K562 (cell line): Measurements from ENCODE around the gene PRPSAP1. TPM values are rescaled to one million over a fixed set of nuclear protein-coding genes. Genes with fewer than 3 reads are reported as not detected.
A peak's percentile ranks its signal among the peaks of the same experiment; 100 is the strongest.

Experiments
- BDP1 ChIP-seq: IDR thresholded peaks from 3 replicates; pipeline ENCODE4 v1.6.1; 2011; ENCODE audit not compliant: insufficient read length, insufficient read depth
- BRD9 ChIP-seq: fragments of 450-650 bp; IDR thresholded peaks from 2 replicates; pipeline ENCODE4 v1.6.1; 2018; ENCODE audit warnings: low read depth; ENCODE audit not compliant: partially characterized antibody
- ETV1 ChIP-seq: fragments of 450-650 bp; conservative IDR thresholded peaks from 2 replicates; pipeline ENCODE4 v1.6.1; 2016; ENCODE audit warnings: missing genetic modification characterization, control low read depth, low read depth, missing compliant biosample characterization
- HCFC1 ChIP-seq: IDR thresholded peaks from 2 replicates; pipeline ENCODE4 v1.6.1; 2012; ENCODE audit warnings: low read depth, low read length, improper control_type of control experiment
- HIVEP1 ChIP-seq: fragments of 250-450 bp; sonication (Bioruptor Pico); IDR thresholded peaks from 2 replicates; pipeline ENCODE4 v1.4.0; 2020; ENCODE audit warnings: mild to moderate bottlenecking
- KLF13 ChIP-seq: fragments of 450-650 bp; IDR thresholded peaks from 2 replicates; pipeline ENCODE4 v1.6.1; 2016; ENCODE audit warnings: missing genetic modification characterization, low read depth, mild to moderate bottlenecking, missing compliant biosample characterization, moderate library complexity, borderline replicate concordance
- MXI1 ChIP-seq: IDR thresholded peaks from 2 replicates; pipeline ENCODE4 v1.6.1; 2011; ENCODE audit warnings: low read depth, mild to moderate bottlenecking, improper control_type of control experiment, low read length
- NCOA2 ChIP-seq, 2 experiments: fragments of 450-650 bp; IDR thresholded peaks; 2 replicates each; pipeline ENCODE4 v1.6.1; 2018; ENCODE audit warnings: mild to moderate bottlenecking in 2 of 2, moderate library complexity in 1 of 2; ENCODE audit not compliant: partially characterized antibody in 2 of 2
- NONO ChIP-seq, 2 experiments: fragments of 200-400 bp in 1 of 2; fragments of 450-650 bp in 1 of 2; formaldehyde crosslinking in 1 of 2; IDR thresholded peaks; 2 replicates each; pipeline ENCODE4 v1.6.1; 2017; ENCODE audit warnings: low read depth in 2 of 2, mild to moderate bottlenecking in 2 of 2, moderate library complexity in 2 of 2, low read length in 1 of 2
- NR1H2 ChIP-seq: sonication (generic); formaldehyde crosslinking; IDR thresholded peaks from 2 replicates; pipeline ENCODE4 v1.4.0; 2020; ENCODE audit warnings: mild to moderate bottlenecking, missing genetic modification reagents
- PHF21A ChIP-seq: fragments of 450-650 bp; IDR thresholded peaks from 2 replicates; pipeline ENCODE4 v1.6.1; 2017; ENCODE audit warnings: low read depth, borderline replicate concordance
- RFX5 ChIP-seq: IDR thresholded peaks from 2 replicates; pipeline ENCODE4 v1.6.1; 2011; ENCODE audit warnings: low read depth, mild to moderate bottlenecking, improper control_type of control experiment, low read length
- SOX6 ChIP-seq: fragments of 450-650 bp; IDR thresholded peaks from 2 replicates; pipeline ENCODE4 v1.6.1; 2014; ENCODE audit warnings: mild to moderate bottlenecking
- SP2 ChIP-seq: IDR thresholded peaks from 2 replicates; pipeline ENCODE4 v1.6.1; 2011; ENCODE audit warnings: mild to moderate bottlenecking, low read depth, low read length, moderate library complexity; ENCODE audit not compliant: poor library complexity, severe bottlenecking; ENCODE audit errors: extremely low read depth
- SREBF1 ChIP-seq: fragments of 150-350 bp; IDR thresholded peaks from 2 replicates; pipeline ENCODE4 v1.6.1; 2014; ENCODE audit warnings: antibody characterized with exemption, low read depth, low read length, borderline replicate concordance
- SUPT5H ChIP-seq: fragments of 450-650 bp; IDR thresholded peaks from 2 replicates; pipeline ENCODE4 v1.6.1; 2016
- TAF1 ChIP-seq: IDR thresholded peaks from 2 replicates; pipeline ENCODE4 v1.6.1; 2011; ENCODE audit warnings: mild to moderate bottlenecking, low read length, moderate library complexity; ENCODE audit not compliant: insufficient read depth, control insufficient read depth, severe bottlenecking; ENCODE audit errors: extremely low read depth
- TOE1 ChIP-seq, 2 experiments: fragments of 450-650 bp in 1 of 2; sonication (generic) in 1 of 2; formaldehyde crosslinking in 1 of 2; IDR thresholded peaks; 2 replicates each; pipeline versions ENCODE4 v1.7.1 to v1.8.0; 2016 to 2022; ENCODE audit warnings: borderline replicate concordance in 2 of 2, mild to moderate bottlenecking in 2 of 2, antibody characterized with exemption in 1 of 2, inconsistent platforms in 1 of 2, low read depth in 1 of 2, missing genetic modification reagents in 1 of 2, moderate library complexity in 1 of 2
- ZNF274 ChIP-seq: IDR thresholded peaks from 2 replicates; pipeline ENCODE4 v1.6.1; 2011; ENCODE audit warnings: low read depth, mild to moderate bottlenecking, low read length, moderate library complexity, borderline replicate concordance
- ZNF551 ChIP-seq: fragments of 250-450 bp; sonication (Bioruptor Pico); IDR thresholded peaks from 2 replicates; pipeline ENCODE4 v1.5.0; 2021; ENCODE audit warnings: mild to moderate bottlenecking, moderate library complexity
- polyA plus RNA-seq, 8 experiments: library from polyadenylated mRNA; depleted of rRNA in 4 of 8; stranded (reverse) in 5 of 8; unstranded in 3 of 8; fragments of >200 nt; fragmentation: Nextera tagmentation in 2 of 8; fragmentation: Illumina TruSeq in 1 of 8; extraction: Ambion mirVana in 2 of 8; extraction: Trizol in 1 of 8; gene quantifications; 2 replicates each; pipeline versions ENCODE4 v1.2.1 to v1.2.3, GENCODE V29; 2011 to 2014; ENCODE audit warnings: inconsistent platforms in 1 of 8, missing spikeins in 1 of 8
- total RNA-seq, 7 experiments: library from RNA; depleted of rRNA in 6 of 7; stranded (reverse); fragments of >200 nt in 6 of 7; fragmentation: Illumina TruSeq in 2 of 7; extraction: Trizol in 2 of 7; gene quantifications; 2 replicates each; pipeline versions ENCODE4 v1.2.1 to v1.2.3, GENCODE V29; 2011 to 2021; ENCODE audit warnings: low replicate concordance in 1 of 7
- TF ChIP-seq, protein P1 (sequence below): fragments of 250-450 bp; sonication (Bioruptor Pico); IDR thresholded peaks from 2 replicates; pipeline ENCODE4 v1.8.0; 2021; ENCODE audit warnings: mild to moderate bottlenecking, moderate library complexity
- TF ChIP-seq, protein P2 (sequence below): IDR thresholded peaks from 2 replicates; pipeline ENCODE4 v1.6.1; 2011; ENCODE audit not compliant: insufficient read length; ENCODE audit errors: extremely low read depth
- TF ChIP-seq, protein P3 (sequence below): IDR thresholded peaks from 2 replicates; pipeline ENCODE4 v1.6.1; 2014; ENCODE audit warnings: antibody characterized with exemption

PRPSAP1 gene
- total and polyA plus RNA-seq, 9 of the 15 experiments (the other 6 are each of a cell fraction or from before 2014, with no cell fraction given) = 21.9 to 77.1 (median 40.8) TPM

DNA sequence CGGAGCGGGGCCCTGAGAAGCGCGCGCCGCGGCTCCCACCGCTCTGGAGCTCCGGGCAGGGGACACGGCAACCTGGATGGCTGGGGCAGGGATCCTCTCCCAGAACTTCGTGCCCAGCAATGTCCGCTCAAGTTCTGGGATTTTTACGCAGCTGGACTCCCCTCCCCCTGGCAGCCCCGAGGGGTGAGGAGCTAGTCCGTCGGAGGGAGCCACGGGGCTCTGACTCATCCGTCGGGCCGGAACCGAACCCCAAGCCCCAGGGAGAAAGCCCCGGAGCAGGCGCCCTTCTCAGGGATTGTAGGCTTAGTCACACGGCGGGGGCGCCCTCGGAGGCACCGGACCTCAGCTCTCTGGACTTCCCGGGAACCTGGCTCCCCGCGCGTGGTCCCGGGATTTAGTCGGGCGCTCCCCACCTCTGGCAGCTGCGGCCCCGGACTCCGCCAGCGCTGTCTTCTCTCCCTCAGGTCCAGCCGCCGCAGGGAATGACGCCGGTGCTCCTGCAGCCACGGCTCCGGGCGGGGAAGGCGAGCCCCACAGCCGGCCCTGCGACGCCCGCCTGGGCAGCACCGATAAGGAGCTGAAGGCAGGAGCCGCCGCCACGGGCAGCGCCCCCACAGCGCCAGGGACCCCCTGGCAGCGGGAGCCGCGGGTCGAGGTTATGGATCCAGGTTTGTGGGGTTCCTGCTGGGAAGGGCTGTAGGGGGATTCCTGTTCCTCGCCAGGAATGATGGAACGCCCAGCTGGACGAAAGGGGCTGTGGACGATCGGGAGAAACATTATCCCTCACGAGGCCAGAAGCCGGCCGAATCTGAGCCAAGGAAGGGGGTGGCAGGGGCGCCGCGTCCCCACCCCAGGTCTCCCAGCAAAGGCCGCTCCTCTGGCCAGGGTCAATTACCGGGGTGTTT is 31.5 kb upstream of the PRPSAP1 start (continued):
- peak; percentile 41; the same call in 1 of the 2 replicates for TF ChIP-seq ETV1 (tag)
- no peak for TF ChIP-seq MXI1
- no peak for TF ChIP-seq ZNF551 (CRISPR knock-in tag)
- TF ChIP-seq SREBF1 = no peak
- TF ChIP-seq, protein P1, sequence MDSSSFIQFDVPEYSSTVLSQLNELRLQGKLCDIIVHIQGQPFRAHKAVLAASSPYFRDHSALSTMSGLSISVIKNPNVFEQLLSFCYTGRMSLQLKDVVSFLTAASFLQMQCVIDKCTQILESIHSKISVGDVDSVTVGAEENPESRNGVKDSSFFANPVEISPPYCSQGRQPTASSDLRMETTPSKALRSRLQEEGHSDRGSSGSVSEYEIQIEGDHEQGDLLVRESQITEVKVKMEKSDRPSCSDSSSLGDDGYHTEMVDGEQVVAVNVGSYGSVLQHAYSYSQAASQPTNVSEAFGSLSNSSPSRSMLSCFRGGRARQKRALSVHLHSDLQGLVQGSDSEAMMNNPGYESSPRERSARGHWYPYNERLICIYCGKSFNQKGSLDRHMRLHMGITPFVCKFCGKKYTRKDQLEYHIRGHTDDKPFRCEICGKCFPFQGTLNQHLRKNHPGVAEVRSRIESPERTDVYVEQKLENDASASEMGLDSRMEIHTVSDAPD (CRISPR knock-in tag) = no peak
- TF ChIP-seq BDP1 = no peak
- no peak; the same call in 1 of the 2 replicates for TF ChIP-seq SOX6
- TF ChIP-seq, protein P2, sequence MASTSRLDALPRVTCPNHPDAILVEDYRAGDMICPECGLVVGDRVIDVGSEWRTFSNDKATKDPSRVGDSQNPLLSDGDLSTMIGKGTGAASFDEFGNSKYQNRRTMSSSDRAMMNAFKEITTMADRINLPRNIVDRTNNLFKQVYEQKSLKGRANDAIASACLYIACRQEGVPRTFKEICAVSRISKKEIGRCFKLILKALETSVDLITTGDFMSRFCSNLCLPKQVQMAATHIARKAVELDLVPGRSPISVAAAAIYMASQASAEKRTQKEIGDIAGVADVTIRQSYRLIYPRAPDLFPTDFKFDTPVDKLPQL = no peak
- TF ChIP-seq PHF21A = no peak
- TF ChIP-seq BRD9 = no peak
- TF ChIP-seq NR1H2 (CRISPR knock-in tag) = no peak
- TF ChIP-seq TOE1 (IDR thresholded peaks at IDR 0.05; ENCODE audit: borderline replicate concordance) = 0 out of 2 replicates have a peak, but pooled peaks have one; percentile 17
- TF ChIP-seq TOE1 (CRISPR knock-in tag; IDR thresholded peaks at IDR 0.05; ENCODE audit: borderline replicate concordance, low read depth) = no peak
- TF ChIP-seq SP2 = no peak
- TF ChIP-seq, protein P3, sequence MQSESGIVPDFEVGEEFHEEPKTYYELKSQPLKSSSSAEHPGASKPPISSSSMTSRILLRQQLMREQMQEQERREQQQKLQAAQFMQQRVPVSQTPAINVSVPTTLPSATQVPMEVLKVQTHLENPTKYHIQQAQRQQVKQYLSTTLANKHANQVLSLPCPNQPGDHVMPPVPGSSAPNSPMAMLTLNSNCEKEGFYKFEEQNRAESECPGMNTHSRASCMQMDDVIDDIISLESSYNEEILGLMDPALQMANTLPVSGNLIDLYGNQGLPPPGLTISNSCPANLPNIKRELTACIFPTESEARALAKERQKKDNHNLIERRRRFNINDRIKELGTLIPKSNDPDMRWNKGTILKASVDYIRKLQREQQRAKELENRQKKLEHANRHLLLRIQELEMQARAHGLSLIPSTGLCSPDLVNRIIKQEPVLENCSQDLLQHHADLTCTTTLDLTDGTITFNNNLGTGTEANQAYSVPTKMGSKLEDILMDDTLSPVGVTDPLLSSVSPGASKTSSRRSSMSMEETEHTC = no peak
- no peak for TF ChIP-seq ZNF274
- no peak for TF ChIP-seq SUPT5H
- TF ChIP-seq NCOA2 (IDR thresholded peaks at IDR 0.05; ENCODE audit: partially characterized antibody in 2 of 2) = no peak
- no peak for TF ChIP-seq HIVEP1 (CRISPR knock-in tag)
- no peak for TF ChIP-seq RFX5
- TF ChIP-seq NONO (IDR thresholded peaks at IDR 0.05; ENCODE audit: low read depth in 2 of 2, low read length in 1 of 2) = no peak; a peak in 1 of 4 replicates
- TF ChIP-seq KLF13 (tag) = no peak
- TF ChIP-seq TAF1 = peak; percentile 34
- no peak for TF ChIP-seq HCFC1
